Uterus (tissue), 4 donors: Measurements from ENCODE around the gene RRAGD. TPM values are rescaled to one million over a fixed set of nuclear protein-coding genes. Genes with fewer than 3 reads are reported as not detected.

Experiments used
- DNase-seq, 2 donors: peaks; one replicate each; pipeline ENCODE4 v3.0.0-alpha.2; 2019 to 2020
- H3K27ac ChIP-seq, 2 donors: fragments of 200-600 bp; sonication (generic); 1 replicate in 1 of 2; 2 replicates in 1 of 2; pipeline ENCODE4 v1.5.1; 2016 to 2018
- H3K27me3 ChIP-seq, 2 donors: fragments of 200-600 bp; sonication (generic); one replicate each; pipeline ENCODE4 v1.5.1; 2018 to 2019; ENCODE audit warnings: control low read depth in 1 of 2
- H3K36me3 ChIP-seq, 2 donors: fragments of 200-600 bp; sonication (generic); one replicate each; pipeline ENCODE4 v1.5.1; 2019; ENCODE audit warnings: control low read depth in 1 of 2
- H3K4me1 ChIP-seq, 2 donors: fragments of 200-600 bp; sonication (generic); one replicate each; pipeline ENCODE4 v1.5.1; 2018 to 2019; ENCODE audit warnings: control low read depth in 1 of 2
- H3K4me3 ChIP-seq, 2 donors: fragments of 200-600 bp; sonication (generic); 1 replicate in 1 of 2; 2 replicates in 1 of 2; pipeline ENCODE4 v1.5.1; 2018 to 2019; ENCODE audit warnings: mild to moderate bottlenecking in 1 of 2
- H3K9me3 ChIP-seq, 2 donors: fragments of 200-600 bp; sonication (generic); one replicate each; pipeline ENCODE4 v1.5.1; 2019; ENCODE audit warnings: control low read depth in 1 of 2
- POLR2A ChIP-seq, 2 donors: fragments of 450-650 bp; IDR thresholded peaks; one replicate each; pipeline ENCODE4 v1.6.1; 2016; ENCODE audit warnings: antibody characterized with exemption in 2 of 2, mild to moderate bottlenecking in 1 of 2, moderate library complexity in 1 of 2
- intact Hi-C: fragments of 100-400 bp; cut with DNase I; formaldehyde crosslinking; loops from one replicate; pipeline ENCODE4 v1.15.1; 2023; ENCODE audit warnings: low total_unique reads
- total RNA-seq, 4 donors: library from RNA; depleted of rRNA in 3 of 4; stranded (reverse); fragments of >200 nt in 3 of 4; gene quantifications; one replicate each; pipeline versions ENCODE4 v1.1.0 to v1.2.4, GENCODE V29; 2014 to 2023
- TF ChIP-seq, protein P1 (sequence below), 4 experiments: fragments of 200-600 bp in 2 of 4; fragments of 450-650 bp in 2 of 4; sonication (generic) in 2 of 4; IDR thresholded peaks; one replicate each; pipeline ENCODE4 v1.5.1; 2016 to 2019; ENCODE audit warnings: antibody characterized with exemption in 4 of 4, mild to moderate bottlenecking in 2 of 4, moderate library complexity in 1 of 4
- donor health status: DM: yes; HTN: yes; CAD: no.

The RRAGD gene
- total RNA-seq, 4 donors from 2014 or later = 0.26 to 6.5 (median 3.6) TPM

DNA sequence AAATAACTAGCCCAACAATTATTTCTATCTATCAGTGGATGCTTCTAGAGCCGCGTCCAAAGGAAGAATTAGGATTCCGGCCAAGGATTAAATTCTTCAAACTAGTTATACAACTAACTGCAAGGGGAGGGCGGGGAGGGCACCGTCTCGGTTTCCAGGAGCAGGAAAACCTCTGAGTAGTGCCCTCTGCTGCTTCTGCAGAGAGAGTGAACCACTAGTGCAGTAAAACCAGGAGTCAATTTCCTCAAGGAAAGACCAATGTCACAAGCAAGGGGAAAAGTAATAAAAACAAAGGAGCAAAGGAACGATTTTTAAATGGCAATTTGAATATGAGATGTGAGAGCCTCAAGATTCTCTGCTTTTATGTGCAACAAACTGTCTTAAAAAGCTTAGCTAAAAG is 43.1 kb downstream of the RRAGD start:
- Histone ChIP-seq H3K4me3 (no peak overlapping the region), H3K9me3 (no peaks in the 10 kb centered on the region), H3K27me3 (no peaks in the 10 kb centered on the region), H3K27ac (peak overlapping the region in 1 of 2 donors; percentile 47), H3K36me3 (no peaks in the 10 kb centered on the region), H3K4me1 (no peaks in the 10 kb centered on the region)
- no peak for TF ChIP-seq POLR2A (IDR thresholded peaks at IDR 0.05)
- TF ChIP-seq, protein P1, sequence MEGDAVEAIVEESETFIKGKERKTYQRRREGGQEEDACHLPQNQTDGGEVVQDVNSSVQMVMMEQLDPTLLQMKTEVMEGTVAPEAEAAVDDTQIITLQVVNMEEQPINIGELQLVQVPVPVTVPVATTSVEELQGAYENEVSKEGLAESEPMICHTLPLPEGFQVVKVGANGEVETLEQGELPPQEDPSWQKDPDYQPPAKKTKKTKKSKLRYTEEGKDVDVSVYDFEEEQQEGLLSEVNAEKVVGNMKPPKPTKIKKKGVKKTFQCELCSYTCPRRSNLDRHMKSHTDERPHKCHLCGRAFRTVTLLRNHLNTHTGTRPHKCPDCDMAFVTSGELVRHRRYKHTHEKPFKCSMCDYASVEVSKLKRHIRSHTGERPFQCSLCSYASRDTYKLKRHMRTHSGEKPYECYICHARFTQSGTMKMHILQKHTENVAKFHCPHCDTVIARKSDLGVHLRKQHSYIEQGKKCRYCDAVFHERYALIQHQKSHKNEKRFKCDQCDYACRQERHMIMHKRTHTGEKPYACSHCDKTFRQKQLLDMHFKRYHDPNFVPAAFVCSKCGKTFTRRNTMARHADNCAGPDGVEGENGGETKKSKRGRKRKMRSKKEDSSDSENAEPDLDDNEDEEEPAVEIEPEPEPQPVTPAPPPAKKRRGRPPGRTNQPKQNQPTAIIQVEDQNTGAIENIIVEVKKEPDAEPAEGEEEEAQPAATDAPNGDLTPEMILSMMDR (IDR thresholded peaks at IDR 0.05) = peak; percentile 50 to 72 (median 61)
- peak; percentile 44 to 73 for DNase-seq
- intact Hi-C loops = no loop called here

GRCh38 chr6:89368107-89368506 is 44.0 kb downstream of the RRAGD start:
- no peaks in the 10 kb centered on the region for H3K4me1 ChIP-seq
- TF ChIP-seq, protein P1 (IDR thresholded peaks at IDR 0.05) = peak; percentile 49 to 80 (median 58)
- no peak for TF ChIP-seq POLR2A (IDR thresholded peaks at IDR 0.05)
- H3K9me3 ChIP-seq = no peaks in the 10 kb centered on the region
- H3K27ac ChIP-seq = peak overlapping the region in 1 of 2 donors; percentile 47
- no peaks in the 10 kb centered on the region for H3K27me3 ChIP-seq
- no peak overlapping the region for H3K4me3 ChIP-seq
- no peaks in the 10 kb centered on the region for H3K36me3 ChIP-seq
- intact Hi-C loops = no loop called here
- peak; percentile 63 to 68 for DNase-seq

- Histone ChIP-seq H3K27me3 (no peaks in the 10 kb centered on the region), H3K4me3 (no peak overlapping the region), H3K27ac (no peak overlapping the region), H3K9me3 (no peaks in the 10 kb centered on the region), H3K4me1 (no peaks in the 10 kb centered on the region), H3K36me3 (no peaks in the 10 kb centered on the region)
- no peak for DNase-seq
- TF ChIP-seq, protein P1 (IDR thresholded peaks at IDR 0.05) = no peak
- no peak for TF ChIP-seq POLR2A (IDR thresholded peaks at IDR 0.05)
- intact Hi-C loops = no loop called here
These were observed 47.5 kb downstream of the RRAGD start for GRCh38 chr6:89364586-89364985.

GRCh38 chr6:89361171-89361570 is 50.9 kb downstream of the RRAGD start:
- Histone ChIP-seq H3K27ac (no peak overlapping the region), H3K27me3 (no peaks in the 10 kb centered on the region), H3K4me1 (no peaks in the 10 kb centered on the region), H3K4me3 (no peak overlapping the region), H3K9me3 (no peaks in the 10 kb centered on the region), H3K36me3 (no peaks in the 10 kb centered on the region)
- no peak for DNase-seq
- TF ChIP-seq, protein P1 (IDR thresholded peaks at IDR 0.05) = no peak
- TF ChIP-seq POLR2A (IDR thresholded peaks at IDR 0.05) = no peak
- intact Hi-C loops = no loop called here

DNA sequence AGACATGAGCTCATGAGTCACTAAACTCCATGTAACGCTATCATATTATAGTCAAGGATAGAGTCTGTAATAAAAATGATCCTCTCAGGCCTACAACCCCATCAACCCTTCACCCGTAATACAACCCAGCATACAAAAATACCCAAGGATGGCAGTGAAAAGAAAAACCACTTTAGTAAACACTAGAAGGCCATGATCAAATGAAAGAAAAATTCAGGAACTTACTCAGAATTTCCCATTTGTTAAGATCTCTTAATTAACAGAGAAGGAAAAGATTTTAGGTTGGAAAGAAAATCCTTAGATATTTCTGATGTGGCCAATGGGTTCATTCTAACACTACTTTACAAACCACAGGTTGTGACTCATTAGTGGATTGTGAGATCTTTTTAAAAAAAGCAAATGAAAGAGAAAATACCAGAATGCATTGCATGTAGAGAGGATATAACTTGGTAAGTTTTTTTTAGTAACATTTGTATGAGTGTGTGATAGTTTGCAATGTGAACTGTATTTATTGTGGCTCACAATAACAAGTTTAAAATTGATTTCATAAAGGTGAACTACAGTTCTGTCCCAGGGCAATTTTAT is 51.6 kb downstream of the RRAGD start:
- intact Hi-C loops = no loop called here

More for the DNA sequence above, 51.6 kb downstream of the RRAGD start:
- Histone ChIP-seq H3K4me3 (no peak overlapping the region), H3K36me3 (no peaks in the 10 kb centered on the region), H3K27me3 (no peaks in the 10 kb centered on the region), H3K9me3 (no peaks in the 10 kb centered on the region), H3K4me1 (no peaks in the 10 kb centered on the region), H3K27ac (no peak overlapping the region)
- DNase-seq = no peak
- TF ChIP-seq, protein P1 (IDR thresholded peaks at IDR 0.05) = no peak
